HUDEP-2 (cell line): Measurements from ENCODE around the gene OSBP2.
A peak's percentile ranks its signal among the peaks of the same experiment; 100 is the strongest.

Experiments
- DNase-seq, 76 experiments: peaks; one replicate each; lab custom pipeline; 2025; ENCODE audit not compliant: unreplicated experiment in 76 of 76; lab: John Stamatoyannopoulos, UW

Gene OSBP2

DNA sequence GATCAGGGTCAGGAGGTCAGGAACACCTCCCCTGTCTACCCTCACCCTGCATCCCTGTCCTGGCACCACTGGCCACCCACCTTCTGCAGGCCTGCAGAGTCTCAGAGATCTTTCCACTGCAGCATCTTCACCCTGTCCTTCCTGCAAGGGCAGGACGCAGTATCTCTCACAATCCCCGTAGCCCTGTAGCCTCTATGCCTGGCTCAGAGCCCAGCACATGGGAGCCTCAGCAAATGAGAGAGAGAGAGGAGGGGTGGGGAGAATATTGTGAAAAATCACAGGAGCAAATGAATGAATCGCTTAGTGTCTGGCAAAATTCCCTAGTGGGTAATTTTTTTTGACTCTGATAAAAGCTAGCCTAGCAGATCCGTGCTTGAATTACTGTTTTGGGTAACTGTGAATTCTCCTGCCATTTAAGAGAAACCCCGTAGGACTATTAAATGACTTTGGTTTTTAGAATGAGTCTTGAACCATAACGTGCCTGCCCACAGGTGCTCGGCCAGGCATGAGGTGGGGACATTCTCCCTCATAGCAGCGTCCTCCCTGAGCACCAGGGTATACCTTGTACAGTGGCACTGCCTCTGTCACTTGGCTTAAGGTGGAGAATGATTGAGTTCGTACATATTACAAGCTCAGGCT is 182.4 kb downstream of the OSBP2 start:
- DNase-seq: peak in 70 of 76 experiments; percentile 9 to 80 (median 54)

GRCh38 chr22:30877662-30878515 is 183.2 kb downstream of the OSBP2 start:
- no peak for DNase-seq

GRCh38 chr22:30878516-30879414 is 184.1 kb downstream of the OSBP2 start:
- peak in 3 of 76 experiments; percentile 23 to 36 (median 35) for DNase-seq

DNA sequence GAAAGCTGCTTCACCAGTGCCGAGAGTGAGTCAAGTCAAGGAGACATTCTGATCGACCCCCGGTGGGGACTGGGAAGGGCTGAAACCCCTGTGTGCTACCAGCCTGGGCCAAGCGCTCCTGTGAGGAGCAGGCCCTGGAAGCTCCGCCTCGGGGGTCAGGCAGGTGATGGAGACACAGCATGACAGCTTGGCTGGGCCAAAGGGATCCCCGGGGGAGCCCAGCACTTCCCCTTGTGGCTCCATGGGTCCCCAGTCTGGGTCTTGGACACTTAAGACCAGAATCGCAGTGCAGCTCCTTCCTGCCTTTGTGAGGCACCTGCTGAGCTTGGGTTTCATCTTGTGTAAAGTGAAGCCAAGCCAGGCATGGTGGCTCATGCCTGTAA is 184.7 kb downstream of the OSBP2 start:
- DNase-seq: no peak

GRCh38 chr22:30880181-30880601 is 185.5 kb downstream of the OSBP2 start:
- no peak for DNase-seq

DNA sequence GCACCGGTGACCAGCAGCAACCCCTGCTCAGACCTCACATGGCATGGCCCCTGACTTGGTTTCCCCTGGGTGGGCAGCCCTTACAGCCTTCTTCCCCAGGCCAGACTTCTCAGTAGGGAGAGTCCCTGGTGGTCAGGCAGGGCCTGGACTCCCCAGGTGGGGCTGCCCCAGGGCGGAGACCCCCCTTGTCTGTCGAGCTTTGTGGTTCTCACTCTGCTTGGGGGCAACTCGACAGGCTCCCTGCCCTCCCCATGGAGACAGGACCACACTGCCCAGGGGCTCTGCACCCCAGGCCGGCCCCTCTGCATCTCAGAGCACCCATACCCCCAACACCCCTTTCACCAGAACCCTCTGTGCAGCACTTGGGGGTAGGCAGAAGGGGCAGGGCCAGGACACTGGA is 186.2 kb downstream of the OSBP2 start:
- DNase-seq: no peak

DNA sequence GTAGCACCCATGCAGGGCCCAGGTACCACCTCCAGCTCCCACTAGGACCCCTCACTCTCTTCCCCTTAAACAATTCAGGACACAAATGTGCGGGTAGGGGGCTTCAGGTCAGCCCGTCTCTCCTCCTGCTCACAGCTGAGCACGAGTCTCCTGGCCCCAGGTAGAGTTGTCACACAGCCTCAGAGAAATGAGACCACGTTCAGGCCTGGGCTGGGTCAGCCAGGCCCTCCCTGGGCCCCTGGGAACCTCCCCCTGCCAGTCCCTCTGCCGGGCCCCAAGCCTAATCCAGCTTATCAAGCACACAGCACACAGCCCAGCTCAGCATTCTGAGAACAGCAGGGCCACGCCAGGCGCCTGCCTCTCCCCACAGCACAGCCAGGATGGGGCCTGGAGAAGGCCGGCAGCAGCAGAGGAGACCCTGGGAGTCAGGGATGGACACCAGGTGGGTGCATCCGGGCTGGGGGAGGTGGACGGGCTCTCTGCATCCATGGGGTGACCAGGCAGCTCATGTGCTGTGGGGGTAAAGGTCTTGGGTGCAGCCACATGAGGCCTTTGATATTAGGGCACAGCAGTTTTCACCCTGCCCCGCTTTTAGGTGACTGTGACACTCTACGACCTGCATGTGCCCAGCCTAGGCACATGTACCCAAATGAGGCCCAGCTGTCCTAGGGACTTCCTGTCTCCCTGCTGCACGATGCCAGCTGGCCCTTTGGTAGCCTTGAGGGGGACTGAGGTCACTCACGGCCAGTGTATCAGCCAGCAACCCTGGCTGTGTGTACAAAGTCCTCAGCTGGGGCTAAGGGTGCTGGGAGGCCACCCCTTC is 186.9 kb downstream of the OSBP2 start:
- peak in 74 of 76 experiments; percentile 43 to 94 (median 86) for DNase-seq

DNA sequence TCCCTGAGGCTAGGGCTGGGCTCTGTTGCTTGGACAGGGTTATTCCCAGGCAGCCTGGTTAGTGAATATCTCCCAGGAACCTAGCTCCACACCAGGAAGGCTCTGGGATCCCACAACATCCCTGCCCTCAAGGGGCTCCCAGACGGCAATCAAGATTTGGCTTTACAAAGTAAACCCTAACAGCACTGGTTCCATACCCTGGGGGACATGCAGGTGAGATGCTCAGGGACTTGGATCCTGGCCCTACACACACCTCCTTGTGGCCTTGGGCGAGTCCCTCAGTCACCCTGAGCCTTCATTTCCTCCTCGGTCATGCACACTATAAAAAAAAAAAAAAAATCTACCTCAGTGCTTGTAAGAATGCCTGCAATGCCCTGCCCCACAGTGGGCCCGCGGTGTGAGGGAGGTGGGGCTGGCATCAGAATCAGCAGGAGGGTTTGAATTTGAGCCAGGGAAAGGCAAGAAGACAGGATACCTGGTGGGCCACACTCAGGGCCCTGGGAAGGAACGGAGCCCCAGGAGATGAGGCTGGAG is 187.6 kb downstream of the OSBP2 start:
- peak in 8 of 76 experiments; percentile 8 to 38 (median 21) for DNase-seq

DNA sequence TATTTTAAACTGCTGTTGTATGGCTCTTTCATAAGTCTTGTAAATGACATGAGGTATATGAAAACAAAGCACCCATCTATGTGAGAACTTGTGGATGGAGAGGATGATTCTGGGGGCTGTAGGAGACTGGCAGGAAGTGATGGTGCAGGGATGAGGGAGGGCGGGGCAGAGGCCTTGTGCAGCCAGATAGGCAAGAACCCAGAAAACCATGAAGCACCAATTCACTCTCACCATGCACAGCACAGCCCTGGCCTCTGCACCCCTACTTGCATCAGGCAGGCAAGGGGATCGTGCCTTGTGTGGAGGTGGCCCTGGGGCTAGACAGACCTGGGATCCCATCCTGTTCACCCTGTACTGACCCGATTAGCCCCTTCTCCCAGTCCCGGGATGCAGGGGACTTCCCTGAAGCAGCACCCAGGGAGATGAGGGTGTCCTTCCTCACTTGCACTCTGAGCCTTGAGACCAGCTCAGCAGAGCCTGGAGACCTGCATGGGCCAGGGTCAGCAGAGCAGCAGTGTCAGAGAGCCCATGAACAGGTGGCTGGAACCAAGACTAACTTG is 188.4 kb downstream of the OSBP2 start:
- DNase-seq: peak in 61 of 76 experiments; percentile 6 to 77 (median 47)

GRCh38 chr22:30883586-30884145 is 189.0 kb downstream of the OSBP2 start:
- no peak for DNase-seq

DNA sequence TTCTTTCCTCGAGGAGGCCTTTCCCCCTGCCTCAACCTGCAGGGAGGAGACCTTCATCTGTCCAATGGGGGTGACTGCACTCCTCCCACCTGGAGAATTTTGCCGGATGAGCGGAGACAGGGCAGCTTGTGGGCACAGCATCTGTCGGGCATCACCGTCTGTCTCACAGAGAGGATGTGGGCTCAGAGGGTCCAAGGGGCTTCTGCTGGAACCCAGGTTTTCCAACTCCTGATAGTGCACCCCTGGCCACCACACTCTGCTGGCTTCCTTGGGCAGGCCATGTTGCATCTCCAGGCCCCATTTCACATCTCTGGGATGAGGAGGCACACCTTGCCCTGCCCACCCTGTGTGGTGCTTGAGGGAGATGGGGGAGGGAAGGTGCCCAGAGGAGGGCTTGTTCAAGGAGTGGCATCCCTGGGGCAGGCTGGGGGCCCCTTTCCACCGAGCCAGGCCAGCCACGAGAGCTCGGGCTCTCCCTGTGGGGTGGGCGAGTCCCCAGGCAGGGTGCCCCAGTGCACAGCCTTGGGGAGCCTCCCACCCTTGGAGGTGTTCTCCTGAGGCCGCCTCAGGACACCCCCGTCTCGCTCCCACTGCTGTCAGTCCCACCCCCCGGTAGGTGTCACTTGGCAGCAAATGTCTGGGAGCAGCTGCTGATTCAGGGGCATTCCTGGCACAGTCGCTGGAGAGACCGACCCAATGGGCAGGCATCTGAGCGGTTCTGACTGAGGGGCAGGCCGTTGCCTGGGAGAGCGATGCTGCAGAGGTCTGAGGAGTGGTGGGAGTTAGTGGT is 189.7 kb downstream of the OSBP2 start:
- DNase-seq: no peak

DNA sequence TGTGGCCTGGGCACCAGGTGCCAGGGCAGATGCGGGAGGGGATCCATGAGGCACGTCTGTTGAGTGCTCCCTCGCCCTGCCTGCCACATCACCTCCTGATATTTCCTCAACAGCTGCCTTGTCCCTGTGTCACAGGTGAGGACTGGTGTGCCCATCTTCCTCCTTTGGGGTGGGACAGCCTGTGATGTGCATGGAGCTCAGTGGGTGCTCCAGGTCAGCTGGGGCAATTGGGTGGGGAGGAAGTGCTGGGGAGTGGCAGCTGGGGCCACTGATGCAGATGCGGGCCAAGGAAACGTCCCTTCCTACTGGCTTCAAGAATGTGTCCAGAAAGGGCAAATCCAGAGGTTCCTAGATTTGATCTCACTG is 190.3 kb downstream of the OSBP2 start:
- DNase-seq: no peak

- DNase-seq: no peak
These were observed 190.9 kb downstream of the OSBP2 start for GRCh38 chr22:30885591-30885990.

GRCh38 chr22:30887453-30887852 is 192.8 kb downstream of the OSBP2 start:
- DNase-seq: peak in 8 of 76 experiments; percentile 8 to 20 (median 13)

DNA sequence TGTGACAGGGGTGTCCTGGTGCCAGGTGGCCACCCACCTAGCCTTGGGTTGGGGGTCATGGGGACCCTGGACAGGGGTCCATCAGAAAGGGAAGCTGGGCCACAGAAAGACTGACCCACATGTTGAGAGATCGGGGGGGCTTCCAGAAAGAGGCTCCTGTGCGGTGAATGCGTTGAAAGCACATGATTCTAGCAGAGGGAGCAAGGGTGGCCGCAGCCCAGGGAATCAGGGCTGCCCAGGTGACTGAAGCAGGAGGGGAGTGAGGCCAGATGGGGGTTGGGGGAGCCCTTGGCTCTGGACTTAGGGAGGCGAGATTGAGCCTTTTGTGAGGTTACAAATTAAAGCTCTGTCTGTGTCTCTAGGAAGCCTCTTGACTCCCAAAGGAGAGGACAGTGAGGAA is 193.2 kb downstream of the OSBP2 start:
- no peak for DNase-seq

DNA sequence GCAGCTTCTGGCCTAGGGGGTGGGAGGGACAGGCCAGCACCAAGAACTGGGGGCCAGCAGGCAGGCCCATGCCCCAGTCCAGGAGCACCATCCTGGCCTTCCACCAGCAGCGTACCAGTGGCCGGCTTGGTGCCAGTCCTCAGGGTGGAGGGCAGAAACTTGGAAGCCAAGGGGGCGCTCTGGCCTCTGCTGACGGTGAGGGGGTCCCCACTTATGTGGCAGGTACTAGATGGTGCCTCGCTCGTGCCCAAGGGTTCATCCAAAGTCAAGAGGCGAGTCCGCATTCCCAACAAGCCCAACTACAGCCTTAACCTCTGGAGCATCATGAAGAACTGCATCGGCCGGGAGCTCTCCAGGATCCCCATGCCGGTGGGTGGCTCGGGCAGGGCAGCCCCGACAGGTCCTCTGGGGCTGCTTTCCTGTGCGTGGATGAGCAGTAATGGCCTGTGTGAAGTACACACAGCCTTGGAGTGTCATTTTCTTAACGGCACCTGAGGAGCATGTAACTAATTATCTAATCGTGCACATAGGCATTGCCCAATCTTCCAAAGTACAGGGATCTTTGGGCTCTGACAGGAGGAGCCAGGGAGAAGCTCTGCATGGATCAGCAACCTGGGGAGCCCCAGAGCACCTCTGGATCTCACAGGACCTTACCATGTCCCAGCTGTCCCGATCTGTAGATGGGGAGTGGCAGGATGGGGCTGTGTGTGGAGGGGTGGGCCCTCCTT is 194.8 kb downstream of the OSBP2 start:
- DNase-seq: no peak

- no peak for DNase-seq
These were observed 195.4 kb downstream of the OSBP2 start for GRCh38 chr22:30889996-30890480.
